HS-5 (cell line): ENCODE data around the gene SAMM50.

Source experiments
- DNase-seq: peaks from one replicate; pipeline ENCODE4 v3.0.0-alpha.2; 2012; ENCODE audit warnings: low read depth

SAMM50 gene

DNA sequence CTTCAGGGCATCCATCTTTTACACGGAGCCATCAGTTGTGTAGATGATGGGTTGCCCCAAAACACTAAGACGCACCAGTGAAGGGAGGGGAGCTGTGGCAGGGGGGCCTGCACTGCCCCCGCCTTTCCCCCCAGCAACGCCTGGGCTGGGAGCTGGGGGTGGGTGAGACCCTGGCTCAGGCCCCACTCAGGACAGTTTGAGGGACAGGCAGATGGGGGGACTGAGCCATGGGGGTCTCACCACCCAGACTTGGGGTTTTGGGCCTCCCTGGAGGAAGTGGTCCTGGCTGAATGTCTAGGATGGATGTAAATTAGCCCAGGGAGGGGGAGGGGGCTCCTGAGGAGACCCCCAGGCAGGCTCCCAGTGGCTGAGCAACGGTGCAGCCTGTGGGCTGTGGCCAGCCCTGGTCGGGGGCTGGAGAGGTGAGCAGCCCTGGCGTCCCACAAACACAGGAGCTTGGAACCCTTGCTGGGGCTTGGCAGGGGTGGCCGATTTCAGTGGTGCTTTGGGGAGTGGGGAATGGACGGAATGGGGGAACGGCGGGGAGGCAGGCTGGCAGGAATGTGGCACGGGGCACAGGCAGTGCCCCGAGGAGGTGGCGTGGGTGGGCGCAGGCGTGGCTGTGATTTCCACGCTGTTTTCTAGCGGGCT is 74.9 kb downstream of the SAMM50 start:
- no peak for DNase-seq

DNA sequence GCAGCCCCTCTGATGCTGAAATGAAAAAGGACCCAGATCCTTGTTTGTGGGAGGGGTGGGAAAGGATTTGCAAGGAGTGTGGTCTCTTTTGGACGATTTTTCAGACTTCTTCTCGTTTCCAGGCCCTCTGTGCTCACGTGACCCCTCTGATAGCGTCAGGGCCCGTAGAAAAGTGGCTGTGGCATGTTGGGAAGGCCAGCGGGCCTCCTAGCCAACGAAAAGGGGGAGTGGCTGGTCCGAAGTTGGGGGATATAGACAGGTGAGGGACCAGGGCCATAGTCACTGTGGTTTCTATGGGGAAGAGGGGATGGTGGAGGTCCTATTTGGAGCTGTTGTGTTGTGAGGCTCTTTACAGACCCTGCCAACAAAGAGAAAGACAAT is 75.5 kb downstream of the SAMM50 start:
- no peak for DNase-seq

DNA sequence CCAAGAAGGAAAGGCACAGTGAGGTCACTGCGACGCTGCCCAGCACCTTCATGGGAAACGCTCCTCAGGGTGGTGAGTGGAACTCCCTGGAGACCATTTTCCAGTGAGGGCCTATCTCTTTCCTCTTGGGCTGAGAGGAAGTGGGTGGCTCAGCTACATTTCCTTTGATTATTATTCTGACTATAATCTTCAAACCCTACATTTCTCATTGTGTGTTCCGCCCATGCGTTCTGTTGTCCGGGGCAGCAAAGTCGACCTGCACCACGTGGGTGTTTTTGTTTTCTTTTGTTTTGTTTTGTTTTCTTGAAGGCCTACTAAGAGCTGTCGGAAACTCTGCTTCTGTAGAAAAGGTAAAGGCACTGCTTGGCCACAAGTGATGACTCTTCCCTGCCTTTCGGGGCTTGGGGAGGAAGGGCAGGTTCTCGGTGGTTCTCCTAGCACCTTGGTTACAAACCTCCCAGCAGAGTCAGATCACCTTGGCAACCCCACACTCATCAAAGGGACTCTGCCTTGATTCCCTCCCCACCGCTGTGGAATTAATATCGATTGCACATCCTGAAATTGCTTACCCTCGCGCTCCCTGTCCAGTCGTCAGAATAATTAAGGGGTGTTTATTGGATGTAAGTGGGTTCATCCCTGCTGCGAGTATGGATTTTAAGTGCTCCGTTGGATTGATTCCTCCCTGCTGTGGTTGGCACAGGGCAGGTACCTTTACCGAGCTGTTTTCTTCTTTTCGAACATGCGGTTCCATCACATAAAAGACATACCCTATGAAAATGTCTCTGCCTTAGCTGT is 76.1 kb downstream of the SAMM50 start:
- DNase-seq = no peak

DNA sequence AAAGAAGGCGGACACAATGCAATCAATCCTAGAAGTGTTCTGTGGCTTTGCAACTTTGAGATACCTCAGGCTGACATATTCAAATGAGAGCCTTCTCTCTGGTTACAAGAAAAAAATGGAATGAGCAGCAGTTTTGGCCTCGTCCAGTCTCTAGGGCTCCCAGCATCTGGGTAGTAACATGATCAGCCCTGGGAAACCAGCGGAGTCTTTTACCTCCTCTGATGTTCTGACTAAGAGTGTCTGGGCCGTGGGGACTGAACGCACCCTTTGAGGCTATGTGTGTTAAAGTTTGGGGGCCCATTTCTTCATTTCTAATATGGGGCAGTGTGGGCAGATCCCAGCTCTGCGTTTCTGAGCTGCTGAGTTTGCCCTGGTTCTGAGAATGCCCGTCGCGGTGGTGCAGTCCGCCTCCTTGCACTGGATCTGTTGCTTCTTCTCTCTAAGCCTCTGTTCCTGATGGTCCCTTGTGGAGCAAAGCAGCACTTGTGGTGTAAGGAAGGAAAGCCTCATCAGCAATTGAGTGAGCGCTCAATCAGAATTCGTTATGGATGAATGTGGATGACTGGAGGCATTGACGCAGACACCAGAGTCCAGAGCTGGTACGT is 77.0 kb downstream of the SAMM50 start:
- no peak for DNase-seq

DNA sequence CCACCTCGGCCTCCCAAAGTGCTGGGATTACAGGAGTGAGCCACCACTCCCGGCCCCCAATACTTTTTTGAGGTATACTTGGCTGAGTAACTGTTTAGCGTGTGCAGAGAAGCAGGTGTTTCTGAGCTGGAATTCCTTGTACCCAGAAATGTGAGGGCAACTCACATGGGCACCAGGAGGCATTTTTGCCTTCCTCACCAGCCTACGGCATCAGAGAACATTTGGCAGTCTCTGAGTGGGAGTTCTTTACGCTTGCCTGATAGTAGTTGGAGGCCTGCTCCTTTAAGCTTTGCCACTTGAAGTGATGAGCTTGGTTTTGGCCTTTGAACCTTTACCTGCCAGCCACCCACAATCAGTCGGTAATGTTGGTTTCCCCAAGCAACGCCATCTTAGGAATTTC is 78.0 kb downstream of the SAMM50 start:
- DNase-seq = no peak

DNA sequence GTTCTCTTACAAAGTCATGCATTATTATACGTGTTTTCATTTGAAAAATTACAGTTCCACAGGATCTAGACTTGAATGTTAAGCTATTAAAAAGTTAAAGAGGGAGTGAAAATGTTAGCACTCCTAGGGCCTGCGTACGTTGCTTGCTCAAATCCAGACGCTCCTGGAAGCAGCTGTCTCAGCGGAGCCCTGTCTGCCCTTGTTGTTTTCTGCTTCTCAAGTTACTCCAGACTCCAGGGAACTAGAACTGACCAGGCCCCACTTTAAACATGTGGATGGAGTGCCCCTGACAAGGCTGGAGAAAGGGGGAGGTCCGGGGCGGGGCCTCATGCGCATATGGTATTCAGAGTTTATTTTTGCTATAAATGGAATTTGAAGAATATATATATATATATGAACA is 78.5 kb downstream of the SAMM50 start:
- DNase-seq = no peak

DNA sequence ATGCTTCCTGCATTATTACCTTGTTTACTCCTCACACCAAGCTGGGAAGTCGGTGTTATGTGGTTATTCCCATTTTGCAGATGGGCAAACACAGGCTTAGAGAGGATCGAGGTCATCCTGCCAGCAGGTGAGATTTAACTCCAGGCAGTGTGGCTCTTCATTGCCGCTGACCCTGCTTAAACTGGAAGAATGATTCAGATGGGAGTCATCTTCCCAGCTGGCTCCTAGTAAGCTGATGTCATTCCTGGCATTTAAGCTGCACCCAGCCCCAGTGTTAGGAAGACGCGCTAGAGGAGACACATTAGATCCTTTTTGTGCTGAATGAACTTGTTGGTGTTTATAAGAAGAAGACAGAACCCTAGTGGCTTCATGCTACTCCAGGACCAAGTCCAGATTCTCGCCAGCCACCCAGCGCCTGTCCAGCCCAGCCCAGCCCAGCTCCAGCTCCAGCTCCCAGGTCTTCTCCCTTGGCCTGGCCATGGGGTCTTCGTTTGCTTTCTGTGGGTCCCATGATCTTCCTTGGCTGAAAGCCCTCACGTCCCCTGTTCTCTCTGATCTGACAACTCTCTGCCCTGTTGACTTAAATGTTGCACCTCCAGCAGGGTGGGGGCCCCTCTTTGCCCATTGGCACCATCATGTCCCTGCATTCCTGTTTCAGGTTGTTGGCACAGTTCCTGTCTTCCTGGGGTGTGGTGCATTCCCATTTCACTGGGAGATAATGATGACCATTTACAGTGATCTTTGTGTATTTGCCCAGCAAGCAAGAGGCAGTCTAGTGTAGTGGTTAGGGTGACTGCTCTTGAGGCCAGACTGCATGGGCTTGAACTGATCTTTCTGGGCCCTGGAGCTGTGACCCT is 82.5 kb downstream of the SAMM50 start:
- DNase-seq = peak; percentile 86

DNA sequence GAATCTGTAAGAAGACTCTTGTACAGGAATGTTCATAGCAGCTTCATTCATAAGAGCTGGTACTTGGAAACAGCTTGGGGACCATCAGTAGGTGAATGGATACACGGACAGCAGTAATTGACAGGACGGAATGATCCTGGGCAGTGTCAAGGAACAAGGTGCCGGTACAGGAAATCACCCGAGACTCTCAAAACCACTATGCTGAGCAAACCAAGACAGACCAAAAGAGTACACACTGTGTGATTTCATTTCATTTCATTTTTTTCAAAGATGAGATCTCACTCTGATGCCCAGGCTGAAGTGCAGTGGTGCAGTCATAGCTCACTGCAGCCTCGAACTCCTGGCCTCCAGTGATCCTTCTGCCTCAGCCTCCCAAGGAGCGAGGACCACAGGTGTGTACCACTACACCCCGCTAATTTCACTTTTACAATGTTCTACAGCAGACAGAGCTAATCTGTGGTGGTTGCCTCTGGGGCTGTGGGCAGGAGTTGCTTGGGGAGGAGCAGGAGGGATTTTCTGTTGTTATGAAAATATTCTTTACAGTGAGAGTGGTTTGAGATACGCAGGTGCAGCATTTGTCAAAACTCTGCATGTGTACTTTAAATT is 84.4 kb downstream of the SAMM50 start:
- no peak for DNase-seq

DNA sequence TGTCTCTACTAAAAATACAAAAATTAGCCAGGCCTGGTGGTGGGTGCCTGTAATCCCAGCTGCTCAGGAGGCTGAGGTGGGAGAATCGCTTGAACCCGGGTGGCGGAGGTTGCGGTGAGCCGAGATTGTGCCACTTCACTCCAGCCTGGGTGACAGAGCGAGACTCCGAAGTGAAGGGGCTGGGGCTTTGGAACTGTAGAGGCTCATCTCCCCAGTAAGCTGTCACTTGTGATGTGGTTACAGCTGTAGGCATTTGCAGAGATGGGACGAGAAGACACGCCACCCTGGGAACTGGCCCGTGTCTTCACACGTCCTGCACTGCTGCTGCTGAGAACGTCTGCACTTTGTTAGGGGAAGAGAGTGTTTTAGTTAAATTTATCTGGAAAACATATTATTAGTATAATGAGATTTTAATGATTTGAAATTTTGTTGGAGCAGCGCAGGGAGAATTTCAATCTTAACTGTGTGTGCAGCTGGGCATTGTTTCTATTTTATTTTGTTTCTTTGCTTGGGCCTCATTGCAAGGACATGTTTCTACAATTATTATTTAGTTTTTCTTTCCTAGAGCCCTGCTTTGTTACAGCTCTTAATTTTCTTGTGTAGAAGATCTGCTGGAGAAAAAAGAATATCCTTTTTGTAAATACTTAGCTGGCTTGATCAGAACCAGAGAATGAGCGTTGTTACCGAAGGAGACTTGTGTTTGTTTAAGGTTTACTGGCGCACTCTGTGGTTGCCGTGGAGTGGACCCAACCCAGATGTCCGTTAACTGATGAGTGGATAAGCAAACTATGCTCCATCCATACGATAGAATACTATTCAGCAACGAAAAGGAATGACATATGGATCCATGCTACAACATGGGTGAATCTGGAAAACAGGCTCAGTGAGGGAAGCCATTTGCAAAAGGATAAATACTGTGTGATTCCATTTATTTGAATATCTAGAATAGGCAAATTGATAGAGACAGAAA is 87.3 kb downstream of the SAMM50 start:
- no peak for DNase-seq

DNA sequence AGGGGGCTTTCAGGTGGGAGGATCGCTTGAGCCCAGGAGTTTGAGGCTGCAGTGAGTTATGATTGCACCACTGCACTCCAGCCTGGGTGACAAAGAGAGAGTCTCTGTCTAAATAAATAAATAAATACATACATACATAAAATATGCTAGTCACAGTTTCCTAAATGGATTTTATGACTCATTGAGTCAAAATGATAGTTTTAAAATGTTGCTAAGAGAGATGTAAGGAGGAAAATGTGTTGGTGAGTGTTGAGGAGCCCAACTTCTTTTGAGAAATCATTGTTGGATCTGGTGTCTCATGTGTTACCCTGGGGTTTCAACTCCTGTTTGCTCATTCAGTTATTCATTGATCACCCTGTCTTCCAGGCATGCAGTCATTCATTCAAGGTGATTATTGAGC is 89.9 kb downstream of the SAMM50 start:
- DNase-seq = no peak
